AG08395 (cell line): Measurements from ENCODE around the gene OTOS.

ENCODE experiments used
- DNase-seq: peaks from one replicate; pipeline ENCODE4 v3.0.0; 2012; ENCODE audit warnings: mixed read lengths, low spot score

Gene OTOS

DNA sequence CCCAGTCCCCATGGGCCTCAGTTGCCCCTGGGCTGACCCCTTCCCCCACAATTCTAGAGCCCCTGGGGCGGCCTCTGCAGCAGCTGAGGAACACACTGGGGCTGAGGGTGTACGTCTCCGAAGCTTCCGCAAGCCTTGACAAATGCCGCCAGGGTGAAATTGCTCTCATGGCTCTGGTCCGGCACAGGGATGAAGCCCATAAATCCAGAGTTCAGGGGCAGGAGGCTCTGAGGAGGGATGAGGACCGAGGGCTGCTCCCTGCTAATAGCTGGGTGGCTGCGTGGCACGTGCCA is 27.1 kb upstream of the OTOS start:
- no peak for DNase-seq

GRCh38 chr2:240166761-240167587 is 26.5 kb upstream of the OTOS start:
- DNase-seq, result no peak

GRCh38 chr2:240166191-240166590 is 25.7 kb upstream of the OTOS start:
- no peak for DNase-seq

GRCh38 chr2:240165661-240166060 is 25.2 kb upstream of the OTOS start:
- DNase-seq, result no peak

- DNase-seq, result no peak
These were observed 24.6 kb upstream of the OTOS start for GRCh38 chr2:240165034-240165433.

DNA sequence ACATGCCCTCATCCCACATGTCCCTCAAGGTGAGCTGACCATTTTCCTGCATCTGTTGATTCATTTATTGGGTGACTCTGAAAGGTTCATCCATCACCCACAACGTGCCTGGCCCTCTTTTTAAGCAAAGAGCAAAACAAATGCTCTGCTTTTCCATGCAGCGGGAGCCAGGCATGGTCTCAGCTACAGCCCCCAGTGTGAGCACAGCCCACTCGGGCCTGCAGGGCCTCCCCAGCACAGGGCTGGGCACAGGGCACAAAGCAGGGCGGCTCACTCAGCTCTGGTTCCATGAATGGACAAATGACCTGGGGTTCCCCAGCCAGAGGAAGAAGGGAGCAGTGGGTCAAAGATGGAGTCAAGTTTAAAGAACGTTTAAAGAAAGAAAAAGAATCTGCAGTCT is 24.1 kb upstream of the OTOS start:
- no peak for DNase-seq

GRCh38 chr2:240163844-240164574 is 23.6 kb upstream of the OTOS start:
- no peak for DNase-seq

- DNase-seq, result no peak
These were observed 22.7 kb upstream of the OTOS start for GRCh38 chr2:240162939-240163714.

DNA sequence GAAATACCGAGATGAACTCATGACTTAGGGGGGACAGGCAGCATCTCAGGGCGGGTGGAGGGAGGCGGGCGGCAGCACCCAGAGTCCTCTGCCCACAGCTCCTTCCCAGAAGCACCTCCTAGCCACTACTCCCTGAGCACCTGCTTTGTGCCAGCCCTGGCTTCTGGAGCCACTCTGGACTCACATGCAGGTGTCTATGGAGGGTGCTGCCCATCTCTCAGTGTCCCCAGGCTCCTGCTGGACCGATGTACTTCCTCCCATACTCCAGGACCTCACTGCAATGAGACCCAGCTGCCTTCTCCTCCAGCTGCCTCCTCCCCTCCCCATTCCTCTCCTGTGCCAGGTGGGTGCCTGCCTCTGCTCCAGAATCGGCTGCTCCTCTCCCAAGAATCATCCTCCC is 22.1 kb upstream of the OTOS start:
- DNase-seq, result no peak

DNA sequence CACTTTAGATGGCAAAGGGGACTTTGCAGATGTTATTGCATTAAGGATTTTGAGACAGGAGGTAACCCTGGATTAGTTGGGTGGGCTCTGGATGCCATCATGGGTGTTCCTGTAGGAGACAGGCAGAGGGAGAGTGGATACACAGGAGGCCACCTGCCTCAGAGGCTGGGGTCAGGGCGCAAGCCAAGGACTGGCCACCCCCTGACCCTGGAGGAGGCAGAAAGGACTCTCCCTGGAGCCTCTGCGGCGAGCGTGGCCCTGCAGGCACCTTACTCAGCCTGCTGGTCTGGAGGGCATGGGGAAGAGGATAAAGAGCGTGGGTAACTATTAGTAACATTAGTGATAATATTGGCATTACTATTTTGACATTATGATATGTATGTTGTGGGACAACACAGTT is 21.6 kb upstream of the OTOS start:
- no peak for DNase-seq

DNA sequence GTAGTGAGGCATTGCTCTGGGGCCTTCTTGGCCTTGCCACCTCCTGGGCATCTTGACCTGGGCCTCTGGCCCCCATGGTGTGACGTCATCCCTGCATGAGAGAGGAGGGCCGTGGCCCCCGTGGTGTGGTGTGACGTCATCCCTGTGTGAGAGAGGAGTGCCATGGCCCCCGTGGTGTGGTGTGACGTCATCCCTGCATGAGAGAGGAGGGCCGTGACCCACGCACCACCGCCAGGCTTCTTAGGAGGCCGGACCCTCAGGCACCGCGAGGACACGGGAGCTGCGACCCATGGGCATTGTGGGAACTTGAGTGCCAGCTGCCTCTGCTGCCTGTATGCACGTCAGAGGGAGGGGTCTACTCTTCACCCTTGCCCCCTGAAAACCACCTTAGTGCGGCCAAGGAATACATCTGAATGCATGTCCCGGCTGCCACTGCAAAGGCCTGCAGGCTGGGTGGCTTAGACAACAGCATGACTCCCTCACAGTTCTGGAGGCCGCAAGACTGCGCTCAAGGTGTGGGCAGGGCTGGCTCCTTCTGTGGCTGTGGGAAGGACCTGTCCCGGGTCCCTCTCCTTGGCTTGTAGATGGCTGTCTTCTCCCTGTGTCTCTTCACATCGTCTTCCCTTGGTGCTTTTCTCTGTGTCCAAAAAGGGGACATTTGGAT is 20.8 kb upstream of the OTOS start:
- DNase-seq, result no peak

DNA sequence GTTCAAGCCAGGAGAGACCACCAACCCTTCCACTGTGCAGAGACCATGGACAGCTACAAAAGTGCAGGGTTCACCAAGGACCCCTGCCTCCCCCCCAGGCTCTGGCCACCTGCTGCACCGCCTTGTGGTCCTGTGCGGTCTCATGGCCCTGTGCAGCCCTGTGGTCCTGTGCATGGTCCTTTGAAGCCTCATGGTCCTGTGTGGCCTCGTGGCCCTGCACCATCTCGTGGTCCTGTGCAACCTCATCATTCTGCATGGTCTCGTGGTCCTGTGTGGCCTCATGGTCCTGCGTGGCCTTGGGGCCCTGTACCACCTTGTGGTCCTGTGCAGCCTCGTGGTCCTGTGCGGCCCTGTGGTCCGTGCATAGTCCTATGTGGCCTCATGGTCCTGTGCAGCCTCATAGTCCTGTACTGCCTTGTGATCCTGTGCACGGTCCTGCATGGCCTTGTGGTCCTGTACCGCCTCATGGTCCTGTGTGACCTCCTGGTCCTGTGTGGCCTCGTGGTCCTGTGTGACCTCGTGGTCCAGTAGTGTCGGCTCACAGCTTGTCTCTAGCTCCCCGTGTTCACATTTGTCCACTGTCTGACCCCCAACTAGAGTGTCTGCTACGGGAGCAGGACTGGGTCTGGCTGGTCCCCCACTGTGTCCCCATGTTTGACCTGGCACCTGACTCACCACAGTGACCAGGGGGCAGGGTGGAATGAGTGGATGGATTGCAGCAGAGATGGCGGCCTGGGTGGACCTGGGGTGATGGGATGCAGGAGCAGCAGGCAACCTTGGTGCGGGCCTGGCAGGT is 20.0 kb upstream of the OTOS start:
- DNase-seq, result no peak

DNA sequence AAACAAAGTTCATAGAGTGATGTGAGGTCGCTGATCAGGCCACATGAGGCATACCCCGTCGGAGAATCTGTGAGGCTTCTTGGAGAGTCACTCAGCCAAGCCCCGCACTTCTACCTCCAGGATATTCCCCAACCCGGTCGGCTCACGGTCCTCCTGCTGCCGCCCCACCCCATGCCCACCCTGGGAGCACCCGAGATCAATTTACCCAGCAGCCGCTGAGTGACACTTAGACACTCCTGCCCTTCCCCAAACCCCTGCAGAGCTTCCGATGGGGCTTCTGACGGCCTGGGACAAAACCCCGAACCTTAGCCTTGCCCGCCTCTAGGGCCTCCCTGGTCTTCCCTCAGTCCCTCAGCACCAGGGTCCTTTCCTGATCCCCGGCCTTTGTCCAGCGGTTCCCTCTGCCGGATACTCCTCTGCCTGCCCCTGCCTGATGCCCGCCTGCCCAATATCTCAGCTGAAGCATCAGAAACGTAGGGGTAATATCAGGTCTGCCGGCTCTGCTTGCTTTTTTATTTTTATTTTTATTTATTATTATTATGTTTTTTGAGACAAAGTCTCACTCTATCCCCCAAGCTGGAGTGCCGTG is 18.9 kb upstream of the OTOS start:
- DNase-seq, result no peak

DNA sequence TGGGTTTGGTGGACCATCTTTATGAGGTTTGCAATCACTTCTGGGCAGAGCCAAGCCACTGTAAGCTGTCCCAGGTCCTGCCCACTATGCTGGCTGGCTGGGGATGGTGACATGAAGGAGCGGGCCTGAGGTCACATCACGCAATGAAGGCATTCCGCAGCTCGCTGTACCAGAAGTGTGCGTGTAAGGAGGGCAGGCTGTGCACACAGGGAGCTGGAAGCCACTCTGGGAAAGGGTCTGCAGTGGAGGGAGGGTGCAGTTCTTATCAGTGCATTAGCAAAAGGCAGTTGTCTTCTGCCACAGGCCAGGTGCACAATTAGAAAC is 16.7 kb upstream of the OTOS start:
- no peak for DNase-seq

DNA sequence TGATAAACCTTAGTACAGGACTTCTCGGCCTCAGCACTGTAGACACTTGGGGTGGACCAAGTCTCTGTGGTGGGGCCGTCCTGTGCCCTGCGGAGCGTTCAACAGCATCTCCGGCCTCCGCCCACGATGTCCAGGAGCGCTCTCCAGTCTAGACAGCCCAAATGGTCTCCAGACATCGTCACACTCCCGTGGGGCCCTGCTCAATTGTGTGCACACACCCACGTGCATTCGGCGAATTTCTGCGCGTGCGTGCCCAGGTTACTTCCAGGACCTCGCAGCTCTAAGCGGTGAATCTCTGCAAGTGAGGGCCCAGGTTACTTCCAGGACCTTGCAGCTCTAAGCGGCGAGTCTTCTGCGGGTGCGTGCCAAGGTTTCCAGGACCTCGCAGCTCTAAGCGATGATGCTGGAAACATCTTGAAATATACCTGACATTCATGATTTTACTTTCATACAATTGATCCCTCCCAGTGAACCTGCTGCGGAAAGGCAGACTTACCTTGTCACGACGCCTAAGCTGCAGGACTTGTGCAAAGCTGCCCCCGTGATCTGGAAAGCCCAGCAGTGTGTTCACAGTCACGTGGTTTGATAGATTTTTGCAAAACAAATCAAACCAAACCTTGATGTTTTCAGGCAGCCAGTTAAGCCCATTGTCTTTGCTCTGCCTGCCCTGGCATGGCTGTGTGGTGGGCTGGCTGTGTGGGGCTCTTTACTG is 16.1 kb upstream of the OTOS start:
- no peak for DNase-seq

- DNase-seq, result no peak
These were observed 15.4 kb upstream of the OTOS start for GRCh38 chr2:240155745-240156390.

DNA sequence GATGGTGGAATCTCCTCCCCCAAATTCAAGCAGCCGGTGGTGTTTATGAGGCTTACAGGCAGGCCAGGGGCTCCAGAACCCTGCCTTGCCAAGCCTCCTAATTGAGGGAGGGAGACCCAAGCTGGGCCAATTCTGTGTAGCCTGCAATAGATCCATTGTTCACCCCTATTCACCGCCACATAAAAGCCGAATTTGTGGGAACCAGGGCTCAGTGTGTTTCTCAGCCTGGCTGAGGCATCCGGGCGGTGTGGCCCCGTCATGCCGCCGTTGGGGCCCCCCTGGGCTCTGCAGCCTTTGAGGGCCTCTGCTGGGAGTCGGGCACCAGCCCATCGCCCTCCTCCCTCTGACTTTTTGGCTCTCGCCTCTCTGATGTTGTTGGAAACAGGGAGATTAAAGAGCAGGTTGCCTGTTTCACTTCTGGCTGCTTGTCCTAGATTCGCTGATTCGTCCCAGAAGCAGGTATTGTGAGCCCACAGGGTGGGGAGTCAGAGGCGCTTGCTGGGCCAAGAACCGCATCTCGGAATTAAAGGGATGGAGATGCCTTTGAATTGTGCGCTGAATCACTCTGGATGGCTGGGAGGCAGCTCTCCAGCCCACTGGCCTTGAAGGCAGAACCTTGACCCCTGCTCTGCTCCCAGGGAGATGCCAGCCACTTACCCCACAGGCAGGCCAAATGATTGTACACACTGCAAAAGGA is 14.7 kb upstream of the OTOS start:
- no peak for DNase-seq

DNA sequence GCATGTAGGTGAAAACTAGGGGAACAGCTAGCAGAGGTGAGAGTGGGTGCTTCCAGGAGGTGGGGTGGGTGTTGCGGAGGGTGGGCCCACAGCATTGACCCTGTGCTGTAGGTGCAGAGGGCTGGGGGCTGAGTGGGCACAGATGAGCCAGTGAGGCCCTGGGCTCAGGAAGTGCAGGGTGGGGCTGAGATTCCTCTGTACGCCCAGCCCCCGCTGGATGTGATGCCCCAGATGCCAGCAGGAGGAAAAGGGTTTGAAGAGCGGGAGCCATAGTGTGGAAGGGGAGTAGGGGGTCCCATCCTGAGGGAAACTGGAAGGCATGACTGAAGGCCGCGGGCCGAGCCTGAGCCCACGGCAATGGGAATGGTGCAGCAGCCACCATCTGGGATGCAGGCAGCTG is 14.1 kb upstream of the OTOS start:
- no peak for DNase-seq

GRCh38 chr2:240153418-240153817 is 13.0 kb upstream of the OTOS start:
- DNase-seq, result no peak
